ENCODE measurements around the gene KIF7.

GRCh38 chr15:89649013-89649625, 6.1 kb downstream of the KIF7 start:
- no peak for TF ChIP-seq RAD21 (IDR thresholded peaks at IDR 0.05; ENCODE audit: low read depth)
- TF ChIP-seq EGR1 (IDR thresholded peaks at IDR 0.05) = no peak
- TF ChIP-seq FOXM1 (IDR thresholded peaks at IDR 0.05; ENCODE audit: borderline replicate concordance, low read depth) = no peak
- no peak for TF ChIP-seq EP300 (IDR thresholded peaks at IDR 0.05; ENCODE audit: borderline replicate concordance)
- TF ChIP-seq CEBPB (IDR thresholded peaks at IDR 0.05) = no peak
- TF ChIP-seq TAF1 (IDR thresholded peaks at IDR 0.05; ENCODE audit: low read depth) = no peak
- no peak for TF ChIP-seq MAX (IDR thresholded peaks at IDR 0.05)
- no peak for TF ChIP-seq YY1 (IDR thresholded peaks at IDR 0.05; ENCODE audit: low read depth)
- no peak for TF ChIP-seq REST (IDR thresholded peaks at IDR 0.05; ENCODE audit: low read depth)
- no peak for TF ChIP-seq ZBTB7A (IDR thresholded peaks at IDR 0.05; ENCODE audit: low read depth)
- no peak for TF ChIP-seq USF1 (IDR thresholded peaks at IDR 0.05)
- no peak for TF ChIP-seq TEAD4 (IDR thresholded peaks at IDR 0.05)
- TF ChIP-seq TCF12 (IDR thresholded peaks at IDR 0.05; ENCODE audit: low read depth) = no peak
- no peak for TF ChIP-seq NFIC (IDR thresholded peaks at IDR 0.05)
